SK-N-SH treated with all-trans-retinoic acid at 6 μM for 48 hours (cell line): ENCODE measurements around the gene SLC35B2.

Experiments
- CREB5 ChIP-seq: fragments of 250-450 bp; sonication (Bioruptor Pico); IDR thresholded peaks from 2 replicates; pipeline ENCODE4 v1.5.1; 2020; ENCODE audit warnings: low read depth, mild to moderate bottlenecking, moderate library complexity
- GLIS3 ChIP-seq: fragments of 250-450 bp; sonication (Bioruptor Pico); IDR thresholded peaks from 2 replicates; pipeline ENCODE4 v1.5.0; 2020; ENCODE audit warnings: mild to moderate bottlenecking, moderate library complexity
- POU6F1 ChIP-seq: fragments of 250-450 bp; sonication (Bioruptor Pico); IDR thresholded peaks from 2 replicates; pipeline ENCODE4 v1.8.0; 2021; ENCODE audit warnings: low read depth, mild to moderate bottlenecking, moderate library complexity, borderline replicate concordance
- SNAI2 ChIP-seq: fragments of 250-450 bp; sonication (Bioruptor Pico); IDR thresholded peaks from 2 replicates; pipeline ENCODE4 v1.5.0; 2020; ENCODE audit warnings: mild to moderate bottlenecking, moderate library complexity
- TOX ChIP-seq: fragments of 250-450 bp; sonication (Bioruptor Pico); IDR thresholded peaks from 2 replicates; pipeline ENCODE4 v1.8.0; 2021; ENCODE audit warnings: mild to moderate bottlenecking, moderate library complexity, borderline replicate concordance
- ZFP3 ChIP-seq: fragments of 250-450 bp; sonication (Bioruptor Pico); IDR thresholded peaks from 2 replicates; pipeline ENCODE4 v1.5.0; 2020; ENCODE audit warnings: mild to moderate bottlenecking, moderate library complexity
- ZFP30 ChIP-seq: fragments of 450-650 bp; formaldehyde crosslinking; IDR thresholded peaks from 2 replicates; pipeline ENCODE4 v1.5.0; 2022; ENCODE audit warnings: mild to moderate bottlenecking, moderate library complexity
- ZNF8 ChIP-seq: fragments of 450-650 bp; formaldehyde crosslinking; IDR thresholded peaks from 2 replicates; pipeline ENCODE4 v1.5.0; 2020; ENCODE audit warnings: mild to moderate bottlenecking, moderate library complexity
- TF ChIP-seq, protein P1 (sequence below): fragments of 250-450 bp; sonication (Bioruptor Pico); IDR thresholded peaks from 2 replicates; pipeline ENCODE4 v1.8.0; 2020; ENCODE audit warnings: mild to moderate bottlenecking, moderate library complexity, borderline replicate concordance

GRCh38 chr6:44297063-44298038 is 40.0 kb upstream of the SLC35B2 start:
- TF ChIP-seq GLIS3 (CRISPR knock-in tag) = no peak
- TF ChIP-seq, protein P1, sequence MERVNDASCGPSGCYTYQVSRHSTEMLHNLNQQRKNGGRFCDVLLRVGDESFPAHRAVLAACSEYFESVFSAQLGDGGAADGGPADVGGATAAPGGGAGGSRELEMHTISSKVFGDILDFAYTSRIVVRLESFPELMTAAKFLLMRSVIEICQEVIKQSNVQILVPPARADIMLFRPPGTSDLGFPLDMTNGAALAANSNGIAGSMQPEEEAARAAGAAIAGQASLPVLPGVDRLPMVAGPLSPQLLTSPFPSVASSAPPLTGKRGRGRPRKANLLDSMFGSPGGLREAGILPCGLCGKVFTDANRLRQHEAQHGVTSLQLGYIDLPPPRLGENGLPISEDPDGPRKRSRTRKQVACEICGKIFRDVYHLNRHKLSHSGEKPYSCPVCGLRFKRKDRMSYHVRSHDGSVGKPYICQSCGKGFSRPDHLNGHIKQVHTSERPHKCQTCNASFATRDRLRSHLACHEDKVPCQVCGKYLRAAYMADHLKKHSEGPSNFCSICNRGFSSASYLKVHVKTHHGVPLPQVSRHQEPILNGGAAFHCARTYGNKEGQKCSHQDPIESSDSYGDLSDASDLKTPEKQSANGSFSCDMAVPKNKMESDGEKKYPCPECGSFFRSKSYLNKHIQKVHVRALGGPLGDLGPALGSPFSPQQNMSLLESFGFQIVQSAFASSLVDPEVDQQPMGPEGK (CRISPR knock-in tag) = no peak
- no peak for TF ChIP-seq ZNF8 (CRISPR knock-in tag)
- no peak for TF ChIP-seq ZFP30
- TF ChIP-seq SNAI2 (CRISPR knock-in tag) = no peak
- no peak for TF ChIP-seq TOX (CRISPR knock-in tag)
- no peak for TF ChIP-seq POU6F1 (CRISPR knock-in tag)
- no peak for TF ChIP-seq CREB5 (CRISPR knock-in tag)
- TF ChIP-seq ZFP3 (CRISPR knock-in tag) = peak; percentile 85
